HG03175 (cell line): Measurements from ENCODE around the gene ST3GAL3.

Experiments used
- ATAC-seq: cut with Tn5 transposase; IDR thresholded peaks from one replicate; pipeline ENCODE4 v1.9.1; 2021; ENCODE audit warnings: mild to moderate bottlenecking, moderate library complexity; ENCODE audit not compliant: unreplicated experiment

The ST3GAL3 gene

GRCh38 chr1:43873851-43874250 lies 166.5 kb downstream of the ST3GAL3 start:
- no peak for ATAC-seq

GRCh38 chr1:43874716-43875115 lies 167.4 kb downstream of the ST3GAL3 start:
- ATAC-seq: no peak

- ATAC-seq: no peak
Observed at GRCh38 chr1:43875331-43875730, 168.0 kb downstream of the ST3GAL3 start.

- ATAC-seq: no peak
Observed at GRCh38 chr1:43877101-43877500, 169.8 kb downstream of the ST3GAL3 start.

- no peak for ATAC-seq
Observed at GRCh38 chr1:43878440-43878839, 171.1 kb downstream of the ST3GAL3 start.

DNA sequence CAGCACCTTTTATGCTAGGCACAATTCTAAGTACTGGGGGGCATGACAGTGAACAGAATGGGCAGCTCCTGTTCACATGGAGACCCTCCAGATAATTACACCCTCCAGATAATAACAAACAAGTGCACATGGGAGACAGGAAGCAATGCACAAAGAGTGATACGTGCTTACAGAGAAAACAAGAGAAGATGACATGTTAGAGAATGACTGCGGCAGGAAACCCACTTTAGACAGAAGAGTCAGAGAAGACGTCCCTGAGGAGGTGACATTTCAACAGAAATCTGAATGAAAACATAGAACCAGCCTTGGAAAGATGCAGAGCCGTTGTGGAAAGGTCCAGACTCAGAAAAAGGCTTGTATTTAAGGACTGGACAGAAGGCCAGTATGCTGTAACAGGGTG lies 171.5 kb downstream of the ST3GAL3 start:
- no peak for ATAC-seq

DNA sequence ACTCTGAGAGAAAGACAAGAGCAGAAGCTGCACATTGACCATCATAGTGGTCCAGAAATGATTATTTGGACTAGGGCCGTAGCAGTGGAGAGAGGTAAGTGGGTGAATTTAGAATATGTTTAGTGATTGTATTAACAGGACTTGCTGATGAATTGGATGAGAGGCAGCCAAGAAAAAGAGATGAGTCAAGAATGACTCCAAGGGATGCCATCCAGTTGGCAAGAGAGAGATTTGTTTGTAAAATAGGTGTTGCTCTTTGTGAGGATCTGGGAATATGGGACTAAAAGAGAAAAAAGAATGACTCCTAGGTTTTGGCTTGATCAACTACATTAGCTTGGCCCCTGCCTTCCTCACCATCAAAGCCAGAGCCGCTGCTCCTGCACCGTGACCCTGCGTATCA lies 172.1 kb downstream of the ST3GAL3 start:
- no peak for ATAC-seq

- no peak for ATAC-seq
Observed at GRCh38 chr1:43879996-43880395, 172.7 kb downstream of the ST3GAL3 start.

DNA sequence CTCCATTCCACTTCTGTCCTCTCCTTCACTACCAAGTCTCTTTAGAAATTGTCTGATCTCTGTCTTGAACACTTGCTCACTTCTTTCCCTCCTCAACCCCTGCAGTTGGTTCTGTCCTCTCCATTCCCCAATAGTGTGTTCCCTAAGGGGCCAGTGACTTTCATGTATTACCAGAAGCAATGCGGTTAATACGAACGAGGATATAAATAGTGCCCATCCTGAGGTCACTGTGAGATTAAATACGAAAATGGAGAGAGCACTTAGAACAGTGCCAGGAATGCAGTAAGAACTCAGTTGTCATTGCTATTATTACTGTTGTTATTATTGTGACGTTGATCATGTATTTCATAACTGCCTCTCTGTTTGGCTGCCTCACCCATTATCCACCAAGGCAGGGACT lies 173.3 kb downstream of the ST3GAL3 start:
- ATAC-seq: no peak

- ATAC-seq: no peak
Observed at GRCh38 chr1:43881415-43881814, 174.1 kb downstream of the ST3GAL3 start.

- ATAC-seq: no peak
Observed at GRCh38 chr1:43882763-43883162, 175.4 kb downstream of the ST3GAL3 start.

- ATAC-seq: no peak
Observed at GRCh38 chr1:43883321-43883720, 176.0 kb downstream of the ST3GAL3 start.

DNA sequence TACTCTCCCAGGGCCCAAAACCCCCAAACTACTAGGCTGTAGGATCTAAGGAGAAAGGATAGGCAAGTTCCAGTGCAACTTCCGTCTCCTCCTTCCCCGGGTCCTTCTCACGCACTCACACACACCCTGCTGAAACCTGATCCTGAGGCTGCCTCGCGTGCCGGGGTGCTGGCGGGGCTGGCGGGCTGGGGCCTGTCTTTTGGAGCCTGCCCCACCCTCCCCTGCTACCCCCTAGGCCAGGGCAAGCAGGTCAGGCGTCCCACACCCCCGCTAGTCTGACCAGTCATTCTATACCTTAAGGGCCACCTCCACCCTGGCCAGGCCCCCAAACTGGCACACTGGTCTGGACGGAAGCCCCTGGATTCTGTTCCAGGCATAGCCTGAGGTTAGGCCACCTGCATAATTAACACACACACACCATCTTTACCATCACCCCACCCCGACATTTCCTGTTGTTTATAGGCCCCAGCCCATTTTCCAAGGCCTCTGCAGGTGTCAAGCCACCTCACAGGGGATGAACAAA lies 178.0 kb downstream of the ST3GAL3 start:
- ATAC-seq: no peak

GRCh38 chr1:43887748-43888147 lies 180.4 kb downstream of the ST3GAL3 start:
- no peak for ATAC-seq

DNA sequence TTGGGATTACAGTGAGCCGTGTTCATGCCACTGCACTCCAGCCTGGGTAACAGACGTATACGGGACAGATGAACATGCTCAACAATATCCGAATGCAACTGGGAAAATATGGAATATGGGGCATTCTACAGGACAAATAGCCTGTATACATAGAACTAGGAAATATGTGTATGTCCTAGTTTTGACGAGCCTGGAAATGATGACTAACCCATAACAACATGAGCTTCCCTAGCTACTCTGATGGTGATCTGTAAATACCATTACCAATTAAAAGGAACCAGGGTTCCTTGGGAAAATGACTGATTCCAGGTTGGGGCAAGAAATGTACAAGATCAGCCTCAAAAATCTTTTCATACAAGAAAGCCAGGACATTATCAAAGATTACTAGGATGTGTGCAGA lies 183.5 kb downstream of the ST3GAL3 start:
- no peak for ATAC-seq

DNA sequence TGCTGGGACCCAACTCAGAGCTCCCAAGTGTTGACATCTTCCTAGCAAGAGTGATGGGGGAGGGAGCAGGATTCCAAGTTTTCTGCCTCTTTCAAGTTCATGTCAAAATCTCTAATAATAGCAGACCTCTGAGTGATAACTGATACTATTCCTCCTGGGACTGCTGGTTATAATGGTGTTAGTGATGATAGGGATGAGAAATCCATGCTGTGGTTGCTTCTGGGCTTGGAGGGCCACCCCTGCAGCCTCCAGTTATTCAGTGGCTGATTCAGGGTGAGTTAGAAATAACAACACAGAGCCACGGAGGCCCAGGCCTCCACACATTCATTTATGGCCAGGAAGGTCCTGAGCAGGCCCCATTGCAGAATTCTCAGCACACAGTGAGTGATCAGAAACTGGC lies 185.7 kb downstream of the ST3GAL3 start:
- no peak for ATAC-seq

DNA sequence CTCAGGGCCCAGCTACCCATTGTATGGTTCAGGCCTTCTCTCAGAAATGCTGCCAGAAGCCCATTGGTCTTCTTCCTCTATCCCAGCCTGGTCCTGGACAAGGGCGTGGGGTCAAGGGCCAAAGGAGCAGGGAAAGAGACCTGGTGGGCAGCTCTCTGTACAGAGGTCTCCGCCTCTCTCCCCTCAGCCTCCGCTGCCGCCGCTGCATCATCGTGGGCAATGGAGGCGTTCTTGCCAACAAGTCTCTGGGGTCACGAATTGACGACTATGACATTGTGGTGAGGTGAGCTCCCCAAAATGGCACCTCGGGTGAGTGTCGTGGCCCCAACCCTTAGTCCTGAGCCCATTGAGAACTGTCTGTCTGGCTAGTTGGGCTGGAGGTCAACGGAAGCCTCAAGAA lies 191.6 kb downstream of the ST3GAL3 start:
- ATAC-seq: no peak

DNA sequence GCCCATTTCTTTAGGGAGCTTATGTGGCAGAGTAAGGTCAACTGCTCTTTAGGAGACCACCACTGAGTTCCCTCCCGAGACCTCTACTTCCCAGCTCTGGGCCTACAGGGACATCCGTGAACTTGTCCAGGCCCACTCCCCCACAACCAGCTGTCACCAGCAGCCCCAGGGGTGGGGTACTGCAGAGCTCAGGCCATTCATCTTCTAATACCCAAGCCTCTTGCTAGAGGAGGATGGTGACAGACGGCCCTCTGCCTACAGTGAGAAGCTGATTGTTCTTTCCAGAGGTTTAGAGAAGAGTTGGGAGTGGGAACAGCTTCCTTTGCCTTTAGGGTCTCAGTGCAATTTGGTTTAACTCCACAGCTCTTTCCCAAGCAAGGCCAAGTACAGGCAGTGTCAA lies 193.1 kb downstream of the ST3GAL3 start:
- no peak for ATAC-seq

- no peak for ATAC-seq
Observed at GRCh38 chr1:43901196-43901961, 194.0 kb downstream of the ST3GAL3 start.

GRCh38 chr1:43902058-43902831 lies 194.9 kb downstream of the ST3GAL3 start:
- ATAC-seq: no peak

- ATAC-seq: no peak
Observed at GRCh38 chr1:43904660-43905551, 197.6 kb downstream of the ST3GAL3 start.
